Stimulated activated CD8-positive, alpha-beta memory T cell treated with anti-CD3 and anti-CD28 coated beads, Interleukin-12 subunit alpha, Interleukin-12 subunit beta, amount 100 ng/mL, for 24 hours (primary cell): ENCODE data around the gene EPB41L2.

Experiments used
- DNase-seq: peaks from one replicate; pipeline ENCODE4 v3.0.0-alpha.2; 2020; ENCODE audit errors: extremely low read depth

The EPB41L2 gene

GRCh38 chr6:131061751-131062119 is 1.3 kb downstream of the EPB41L2 start:
- DNase-seq, result no peak

DNA sequence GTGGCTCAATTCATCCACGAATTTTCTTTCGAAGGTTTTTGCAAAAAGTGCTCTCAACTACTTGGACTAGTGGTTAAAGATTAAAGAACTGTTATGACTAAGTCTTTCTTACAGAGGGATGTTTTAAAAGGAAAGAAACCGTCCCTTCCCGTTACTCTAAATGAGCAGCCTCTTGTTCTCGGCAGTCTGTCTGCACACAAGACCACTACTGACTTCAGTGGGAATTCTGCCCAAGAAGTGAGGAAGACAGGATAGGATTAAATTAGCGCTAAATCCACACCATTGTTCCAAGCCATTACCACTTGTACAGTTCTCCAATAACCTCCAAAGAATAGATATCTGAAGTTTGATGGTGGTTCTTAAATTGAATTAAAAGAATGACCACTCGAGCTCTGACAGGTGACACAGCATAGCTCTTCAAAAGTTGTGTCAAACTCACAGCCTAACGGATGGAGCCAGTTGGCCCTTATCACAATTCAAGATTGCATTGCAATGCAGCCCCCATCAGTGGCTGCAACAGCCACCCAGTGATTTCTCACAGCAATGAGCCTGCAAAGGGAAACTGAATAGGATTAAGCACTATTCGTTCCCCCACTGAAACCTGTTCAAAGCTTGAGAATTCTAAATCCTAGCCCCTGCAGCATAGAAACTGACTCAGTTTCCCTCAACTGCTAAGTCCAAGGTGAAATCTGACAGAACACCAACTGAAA is 1.8 kb downstream of the EPB41L2 start:
- no peak for DNase-seq

- DNase-seq, result no peak
These were observed 2.7 kb downstream of the EPB41L2 start for GRCh38 chr6:131060311-131060710.

- DNase-seq, result no peak
These were observed 3.6 kb downstream of the EPB41L2 start for GRCh38 chr6:131059486-131059885.

DNA sequence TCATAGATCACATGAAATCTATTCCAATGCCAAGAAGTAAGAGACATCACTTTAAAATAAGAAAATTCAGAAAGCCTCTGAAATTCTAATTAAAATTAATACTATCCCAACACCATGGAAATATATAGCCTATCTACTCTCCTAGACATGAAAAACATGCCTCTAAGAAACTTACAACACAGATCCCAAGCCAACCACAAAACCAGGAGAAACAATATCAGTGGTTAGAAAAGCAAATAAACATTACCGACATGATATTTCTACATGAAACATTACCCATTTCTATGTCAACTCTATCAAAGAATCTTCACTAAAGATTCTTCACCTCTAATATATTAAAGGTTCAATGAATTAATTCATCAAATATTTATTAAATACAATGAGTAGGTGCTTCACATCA is 4.8 kb downstream of the EPB41L2 start:
- no peak for DNase-seq

DNA sequence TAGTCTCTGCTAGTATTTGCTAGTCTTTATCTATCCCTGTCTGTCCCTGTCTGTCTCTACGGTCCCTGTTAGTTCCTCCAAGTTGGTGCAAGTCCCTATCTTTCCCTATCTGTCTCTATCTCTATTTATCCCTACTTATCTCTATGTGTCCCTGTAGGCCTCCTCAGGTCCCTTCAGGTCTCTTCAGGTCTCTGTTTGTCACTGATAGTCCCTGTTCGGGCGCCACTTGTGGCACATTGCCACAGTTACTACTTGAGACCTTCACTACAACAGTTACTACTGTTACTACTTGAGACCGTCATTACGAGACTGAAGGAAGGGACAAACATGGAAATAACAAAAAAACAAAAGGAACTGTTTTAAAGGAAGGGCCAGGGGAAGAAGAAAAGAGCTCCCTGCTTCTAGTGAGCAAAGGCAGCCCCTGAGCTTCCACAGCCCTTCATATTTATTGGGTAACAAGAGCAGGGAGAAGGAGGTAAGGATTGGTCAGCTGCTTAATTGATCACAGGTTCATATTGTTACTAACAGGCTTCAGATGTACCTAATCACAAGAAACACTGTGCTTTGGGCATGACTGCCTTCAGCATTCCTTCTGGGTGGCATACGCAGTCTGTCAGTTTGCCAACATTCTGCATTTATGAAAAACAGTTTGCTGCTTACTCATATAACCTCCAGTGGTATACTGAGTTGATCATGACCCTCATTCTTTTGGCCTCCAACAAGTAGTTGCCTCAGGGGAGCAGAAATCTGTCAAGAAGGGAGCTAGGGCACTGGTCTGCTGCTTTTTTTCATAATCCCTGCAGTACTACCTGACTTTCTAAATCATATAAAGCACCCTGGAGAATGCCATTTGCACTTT is 8.4 kb downstream of the EPB41L2 start:
- no peak for DNase-seq

GRCh38 chr6:131053546-131054240 is 9.4 kb downstream of the EPB41L2 start:
- no peak for DNase-seq

DNA sequence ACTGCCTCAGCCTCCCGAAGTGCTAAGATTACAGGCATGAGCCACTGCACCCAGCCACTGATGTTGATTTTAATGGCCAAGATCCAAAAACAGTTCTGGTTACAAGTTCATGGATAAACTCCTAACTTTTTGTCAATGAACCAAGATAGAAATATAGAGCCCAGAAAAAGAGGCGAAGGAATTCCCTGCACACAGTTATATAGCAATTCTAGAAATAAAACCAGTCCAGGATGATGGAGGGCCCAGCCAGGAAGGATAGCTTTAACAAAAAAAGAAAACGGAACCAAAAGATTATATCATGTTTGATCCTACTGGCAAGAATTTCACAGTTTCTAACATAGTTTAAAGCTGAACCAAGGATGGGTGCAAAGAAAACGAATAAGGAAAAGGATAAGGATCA is 10.9 kb downstream of the EPB41L2 start:
- no peak for DNase-seq

DNA sequence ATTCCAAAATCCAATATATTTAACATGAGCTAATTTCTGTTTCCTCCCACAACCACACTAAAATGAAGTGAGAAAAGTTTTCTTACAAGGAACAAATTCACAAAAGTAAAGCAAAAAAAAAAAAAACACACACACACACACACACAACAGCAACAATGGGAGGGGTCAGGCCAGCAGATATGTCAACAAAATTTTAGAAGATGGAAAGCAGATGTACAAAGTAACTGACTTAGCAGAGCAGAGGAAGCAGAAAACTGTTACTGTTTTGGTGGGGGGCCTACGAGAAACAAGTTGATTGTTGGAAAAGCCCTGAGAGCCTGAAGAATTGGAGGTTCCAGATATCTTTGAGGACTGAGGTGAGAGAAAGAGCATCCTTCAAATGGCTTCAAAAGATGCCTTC is 11.7 kb downstream of the EPB41L2 start:
- no peak for DNase-seq

DNA sequence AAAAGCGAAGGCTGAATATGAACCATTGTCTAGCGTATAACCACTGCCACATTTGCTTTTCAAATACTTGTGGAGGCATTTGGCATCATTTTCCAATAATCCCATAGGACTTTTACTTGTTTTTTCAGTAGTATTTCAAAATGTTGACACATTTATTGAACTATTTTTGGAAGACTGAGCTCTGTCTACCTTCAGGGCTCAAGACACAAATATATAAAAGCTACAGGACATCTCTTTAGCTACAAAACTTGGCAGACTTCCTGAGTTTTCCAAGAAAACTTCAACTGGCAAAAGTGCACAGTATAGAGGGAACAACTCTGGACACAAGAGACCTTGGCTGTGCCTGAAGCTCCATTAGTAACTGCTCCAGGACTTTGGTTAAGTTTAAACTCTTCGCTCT is 13.4 kb downstream of the EPB41L2 start:
- no peak for DNase-seq

- DNase-seq, result no peak
These were observed 14.0 kb downstream of the EPB41L2 start for GRCh38 chr6:131048933-131049515.

DNA sequence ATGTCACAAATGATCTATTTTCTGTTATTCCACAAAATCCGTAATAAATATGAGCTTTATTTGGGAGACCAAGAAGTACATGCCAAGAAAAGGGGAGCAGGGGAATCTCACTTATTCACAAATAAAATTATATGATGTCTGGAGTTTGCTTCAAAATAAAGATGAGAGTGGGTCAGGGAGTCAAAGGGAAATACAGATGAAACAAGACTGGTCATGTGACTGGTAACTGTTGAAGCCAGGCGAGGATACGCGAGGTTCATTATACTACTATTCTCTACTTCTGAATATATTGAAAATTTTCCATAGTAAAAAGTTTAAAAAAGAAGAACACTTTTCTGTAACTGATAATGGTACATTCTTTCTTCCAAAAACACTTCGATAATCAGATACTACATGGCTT is 14.6 kb downstream of the EPB41L2 start:
- no peak for DNase-seq

GRCh38 chr6:131045139-131045538 is 17.9 kb downstream of the EPB41L2 start:
- no peak for DNase-seq

DNA sequence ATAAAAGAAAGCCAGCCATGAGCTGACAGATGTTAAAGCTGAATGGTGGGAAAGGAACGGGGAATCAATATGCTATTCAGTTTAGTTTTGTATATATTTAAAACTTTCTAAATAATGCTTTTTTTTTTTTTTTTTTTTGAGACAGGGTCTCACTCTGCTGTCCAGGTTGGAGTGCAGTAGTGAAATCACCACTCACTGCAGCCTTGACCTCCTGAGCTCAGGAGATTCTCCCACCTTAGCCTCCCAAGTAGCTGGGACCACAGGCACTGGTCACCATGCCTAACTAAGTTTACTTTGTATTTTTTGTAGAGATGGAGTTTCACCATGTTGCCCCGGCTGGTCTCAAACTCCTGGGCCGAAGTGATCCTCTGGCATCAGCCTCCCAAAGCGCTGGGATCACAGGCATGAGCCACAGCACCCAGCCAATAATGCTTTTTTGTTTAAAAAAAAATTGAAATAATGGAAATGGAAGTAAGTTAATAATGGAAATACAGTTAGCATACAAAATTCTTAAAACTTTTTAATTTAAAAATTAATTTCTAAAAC is 19.1 kb downstream of the EPB41L2 start:
- no peak for DNase-seq

- DNase-seq, result no peak
These were observed 20.4 kb downstream of the EPB41L2 start for GRCh38 chr6:131042664-131043063.

DNA sequence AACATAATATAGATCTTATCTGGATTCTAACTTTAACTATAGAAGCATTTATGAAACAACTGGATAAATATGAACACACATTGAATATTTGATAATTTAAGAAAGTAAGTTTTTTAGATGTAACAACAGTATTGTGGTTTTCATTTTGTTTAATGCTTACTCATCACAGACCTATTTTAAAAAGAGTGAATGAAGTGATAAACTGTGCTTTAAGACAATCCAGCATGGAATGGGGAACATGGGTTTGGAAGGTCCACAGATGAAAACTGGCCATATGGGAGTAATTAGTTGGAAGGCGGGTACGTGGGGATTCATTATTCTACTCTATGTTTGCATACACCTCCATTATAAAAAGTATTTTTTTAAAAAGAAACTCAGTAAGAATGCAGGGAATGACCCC is 21.2 kb downstream of the EPB41L2 start:
- no peak for DNase-seq

DNA sequence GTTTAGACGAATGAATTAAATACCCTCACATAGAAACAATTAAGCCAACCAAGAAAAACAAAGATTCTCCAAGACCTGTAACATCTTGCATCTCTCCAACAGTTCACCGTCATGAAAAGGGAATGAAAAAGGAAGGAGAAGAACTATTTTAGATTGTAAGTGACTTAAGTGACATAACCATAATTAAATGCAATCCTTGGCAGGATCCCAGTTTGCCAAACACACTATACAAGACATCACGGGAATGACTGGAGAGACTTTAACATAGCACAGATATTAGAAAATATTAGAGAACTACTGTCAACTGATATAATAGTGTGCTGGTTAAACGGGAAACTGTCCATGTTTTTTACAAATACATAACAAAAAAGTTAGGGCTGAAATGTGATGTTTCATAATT is 22.2 kb downstream of the EPB41L2 start:
- DNase-seq, result no peak

- DNase-seq, result no peak
These were observed 23.7 kb downstream of the EPB41L2 start for GRCh38 chr6:131039345-131039680.

DNA sequence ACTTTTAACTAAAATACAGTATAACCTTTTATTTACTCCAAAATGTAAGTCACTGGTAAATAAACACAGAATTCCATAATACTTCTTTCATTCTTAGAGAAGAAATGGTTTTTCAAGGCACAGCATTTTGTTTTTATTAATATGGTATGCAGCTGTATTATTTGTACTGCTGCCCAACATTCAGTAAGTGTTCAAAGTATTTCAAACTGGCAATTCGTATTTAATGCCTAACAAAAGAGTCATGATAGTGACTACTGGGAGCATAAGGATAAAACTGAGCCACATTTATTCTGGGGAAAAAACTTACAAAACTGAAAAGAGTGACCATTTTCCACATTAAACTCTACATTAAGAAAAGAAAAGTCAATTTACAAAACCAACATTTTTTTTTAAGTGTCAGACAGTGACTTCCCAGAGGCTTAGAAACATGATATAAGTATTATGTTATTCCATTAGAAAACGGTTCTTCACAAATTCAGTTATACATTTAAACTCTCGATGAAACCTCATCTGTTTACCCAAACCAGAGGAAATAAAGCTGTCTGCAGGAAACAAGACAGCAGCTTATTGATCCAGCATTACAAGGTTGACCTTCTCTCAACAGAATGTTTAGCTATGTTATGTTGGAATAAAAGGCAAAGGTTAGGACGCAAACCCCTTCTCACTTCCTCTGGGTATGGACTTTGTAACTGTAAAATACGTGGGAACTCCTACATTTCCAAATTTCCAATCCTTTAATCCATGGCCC is 24.3 kb downstream of the EPB41L2 start:
- DNase-seq, result no peak

- no peak for DNase-seq
These were observed 25.7 kb downstream of the EPB41L2 start for GRCh38 chr6:131037194-131037897.

DNA sequence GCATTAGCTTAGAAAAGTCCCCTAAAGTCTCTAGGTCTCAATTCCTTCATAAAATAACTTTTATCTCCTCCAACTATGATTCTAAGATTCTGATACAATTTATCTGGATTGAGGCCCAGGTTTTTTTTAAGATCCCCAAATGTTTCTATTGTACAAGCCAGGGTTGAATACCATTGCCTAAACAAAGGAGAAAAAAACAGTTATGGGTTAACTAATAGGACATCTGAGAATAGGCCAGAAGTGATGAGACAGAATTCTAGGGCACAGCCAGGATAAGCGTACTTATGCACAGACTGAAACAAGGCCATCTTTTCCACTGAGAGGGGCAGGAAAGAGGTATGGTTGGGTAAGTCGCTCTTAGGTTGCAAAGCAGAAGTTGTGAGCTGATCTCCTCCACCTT is 26.4 kb downstream of the EPB41L2 start:
- DNase-seq, result no peak
